NCI-H2196 treated with DMSO at 0.1 percent for 48 hours (cell line): ENCODE results near the gene DLX1.
A peak's percentile ranks its signal among the peaks of the same experiment; 100 is the strongest.

ENCODE experiments used
- DNase-seq: peaks from one replicate; lab custom pipeline; 2025; ENCODE audit not compliant: unreplicated experiment; lab: John Stamatoyannopoulos, UW

DLX1 gene

DNA sequence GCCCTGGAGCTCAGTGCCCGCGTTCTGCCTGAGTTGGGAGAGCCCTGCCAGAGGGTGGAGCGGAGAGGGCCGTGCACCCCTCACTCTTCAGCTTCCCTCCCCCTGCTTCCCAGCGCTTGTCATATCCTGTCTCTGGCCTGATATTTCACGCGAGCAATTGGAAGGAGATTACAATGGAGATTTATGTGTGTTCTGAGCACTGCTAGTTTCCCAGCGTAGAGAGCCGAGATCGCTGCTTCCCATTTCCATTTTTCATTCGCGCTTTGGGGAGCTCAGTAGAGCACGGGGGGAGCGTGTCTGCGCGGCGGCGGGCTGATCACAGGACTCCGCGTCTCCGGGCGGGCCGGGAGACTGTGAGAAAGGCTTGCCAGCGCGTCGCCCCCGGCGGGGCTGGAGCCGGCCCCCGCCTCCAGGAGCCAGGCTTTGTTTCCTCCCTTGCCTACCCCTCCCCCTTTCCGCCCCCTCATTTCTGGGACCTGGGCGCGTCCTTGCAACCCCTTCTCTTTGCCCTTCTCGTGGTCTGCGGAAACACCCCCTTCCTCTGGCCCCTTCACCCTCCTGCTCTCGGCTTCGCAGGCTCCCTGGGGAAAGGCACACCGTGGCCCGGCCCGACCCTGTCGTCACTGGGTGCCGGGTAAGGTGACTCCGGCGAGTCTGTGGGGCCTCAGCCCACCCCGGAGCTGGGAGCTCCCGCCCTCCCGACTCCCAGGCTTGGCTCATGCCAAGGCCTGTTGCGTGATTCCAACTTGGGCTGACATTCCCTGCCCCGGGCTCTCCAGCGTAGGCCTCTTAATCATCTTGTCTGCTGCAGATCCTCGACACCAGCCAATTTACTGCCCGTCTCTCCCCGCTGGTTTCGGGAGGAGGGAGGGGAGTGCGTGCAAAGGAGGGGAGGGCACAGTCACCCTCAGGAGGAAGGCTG is 11.6 kb downstream of the DLX1 start:
- no peak for DNase-seq

DNA sequence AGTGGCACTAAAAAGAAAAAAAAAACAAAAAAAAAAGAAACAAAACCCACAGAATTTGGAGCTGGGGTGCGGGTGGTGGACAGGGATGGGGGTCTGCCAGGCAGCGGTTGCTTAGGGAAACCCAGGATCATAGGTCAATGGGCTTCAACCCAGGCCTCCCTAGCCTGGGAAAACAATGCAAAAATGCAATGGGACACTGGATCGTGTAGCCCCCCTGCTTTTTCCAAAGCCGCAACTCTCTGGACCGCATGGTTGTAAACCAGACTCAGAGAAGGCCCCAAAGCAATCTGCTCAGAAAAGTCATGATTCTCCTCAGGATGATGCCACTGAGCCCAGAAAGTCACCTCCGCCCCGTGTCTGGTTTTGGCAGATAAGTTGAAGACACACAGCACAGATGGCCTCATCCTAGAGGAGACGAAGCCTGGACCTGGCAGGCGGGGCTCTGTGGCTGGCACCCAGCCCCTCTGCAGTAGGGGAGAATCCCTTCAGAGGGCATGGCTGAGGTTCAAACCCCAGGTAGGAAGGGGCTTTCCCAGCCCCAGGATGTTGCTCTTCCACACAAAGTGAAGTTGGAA is 12.3 kb downstream of the DLX1 start:
- no peak for DNase-seq

DNA sequence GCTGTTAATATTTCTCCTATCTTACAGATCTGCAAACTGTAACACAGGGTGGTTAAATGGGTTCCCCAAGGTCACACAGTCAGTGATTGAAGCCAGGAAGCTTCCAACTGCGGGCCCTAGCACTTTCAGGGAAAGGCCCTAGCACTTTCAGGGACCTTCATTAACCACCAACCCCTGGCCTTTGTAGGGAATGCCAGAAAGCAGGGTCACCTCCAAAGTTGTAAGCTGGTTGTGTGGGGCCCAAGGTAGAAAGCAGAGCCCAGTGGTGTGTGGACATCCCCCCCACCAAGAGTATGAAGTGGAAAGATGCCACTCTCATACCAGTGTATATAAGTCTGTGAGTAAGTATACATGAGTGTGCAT is 13.0 kb downstream of the DLX1 start:
- no peak for DNase-seq

DNA sequence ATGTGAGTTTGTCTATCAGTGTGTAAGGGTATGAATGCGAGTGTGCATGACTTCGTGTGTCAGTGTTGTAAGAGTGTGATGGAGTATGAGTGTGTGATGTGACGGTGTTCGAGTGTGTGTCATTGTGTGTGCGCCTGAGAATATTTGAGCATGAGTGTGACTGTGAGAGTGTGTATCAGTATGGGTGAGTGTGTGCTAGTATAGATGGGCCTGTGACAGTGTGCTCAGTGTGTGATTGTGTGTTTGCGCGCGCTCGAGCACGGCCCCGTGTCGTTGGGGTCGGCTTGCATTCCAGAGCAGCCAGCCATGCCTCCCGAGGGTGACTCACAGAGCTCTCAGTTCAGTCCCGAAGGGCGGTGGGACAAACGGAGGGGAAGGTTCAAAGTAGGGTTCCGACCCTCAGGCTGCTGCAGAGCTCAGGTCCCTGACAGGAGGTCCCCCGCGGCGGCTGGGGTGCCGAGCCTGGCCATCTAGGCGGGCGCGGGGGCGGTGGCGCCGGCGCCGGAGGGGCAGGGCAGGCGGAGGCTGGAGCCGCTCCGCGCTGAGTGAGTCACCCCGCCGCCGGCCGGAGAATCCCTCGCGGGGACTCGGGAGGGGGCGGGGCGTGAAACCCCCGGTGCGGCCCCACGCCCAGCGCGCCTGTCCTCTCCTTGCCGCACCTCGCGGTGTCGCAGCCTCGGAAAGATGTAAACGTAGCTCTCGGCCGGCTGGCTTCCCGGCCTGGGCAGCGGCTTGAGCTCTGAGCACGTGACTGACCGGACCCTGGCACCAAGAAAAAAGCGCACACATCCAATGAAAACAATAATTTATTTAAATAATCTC is 13.6 kb downstream of the DLX1 start:
- DNase-seq = no peak

DNA sequence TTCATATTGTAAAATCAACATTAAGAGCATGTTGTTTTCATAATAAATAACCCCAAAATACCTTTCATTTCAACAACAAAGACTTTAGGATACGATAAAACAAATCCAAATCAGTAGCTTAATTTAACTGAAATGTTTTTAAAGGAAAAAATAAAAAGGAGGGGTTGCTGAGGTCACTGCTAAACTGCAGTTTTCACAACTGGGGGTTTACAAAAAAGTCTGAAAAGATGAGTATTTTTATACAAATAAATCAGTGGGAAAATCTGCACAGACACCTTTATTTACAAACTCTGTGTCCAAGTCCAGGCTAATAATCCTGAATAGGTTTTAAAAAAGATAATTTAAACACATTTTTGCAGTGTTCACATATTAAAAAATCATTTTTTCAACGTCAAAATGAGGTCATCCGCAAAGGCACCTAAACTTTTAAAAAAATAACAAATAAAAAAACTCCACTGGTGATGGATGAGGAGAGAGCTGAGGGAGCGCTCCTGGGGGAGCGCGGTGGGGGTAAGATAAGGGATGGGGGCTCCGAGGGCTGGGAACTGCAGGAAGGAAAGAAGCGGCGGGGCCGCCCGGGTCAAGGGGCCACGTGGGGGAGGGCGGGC is 14.3 kb downstream of the DLX1 start:
- DNase-seq = no peak

DNA sequence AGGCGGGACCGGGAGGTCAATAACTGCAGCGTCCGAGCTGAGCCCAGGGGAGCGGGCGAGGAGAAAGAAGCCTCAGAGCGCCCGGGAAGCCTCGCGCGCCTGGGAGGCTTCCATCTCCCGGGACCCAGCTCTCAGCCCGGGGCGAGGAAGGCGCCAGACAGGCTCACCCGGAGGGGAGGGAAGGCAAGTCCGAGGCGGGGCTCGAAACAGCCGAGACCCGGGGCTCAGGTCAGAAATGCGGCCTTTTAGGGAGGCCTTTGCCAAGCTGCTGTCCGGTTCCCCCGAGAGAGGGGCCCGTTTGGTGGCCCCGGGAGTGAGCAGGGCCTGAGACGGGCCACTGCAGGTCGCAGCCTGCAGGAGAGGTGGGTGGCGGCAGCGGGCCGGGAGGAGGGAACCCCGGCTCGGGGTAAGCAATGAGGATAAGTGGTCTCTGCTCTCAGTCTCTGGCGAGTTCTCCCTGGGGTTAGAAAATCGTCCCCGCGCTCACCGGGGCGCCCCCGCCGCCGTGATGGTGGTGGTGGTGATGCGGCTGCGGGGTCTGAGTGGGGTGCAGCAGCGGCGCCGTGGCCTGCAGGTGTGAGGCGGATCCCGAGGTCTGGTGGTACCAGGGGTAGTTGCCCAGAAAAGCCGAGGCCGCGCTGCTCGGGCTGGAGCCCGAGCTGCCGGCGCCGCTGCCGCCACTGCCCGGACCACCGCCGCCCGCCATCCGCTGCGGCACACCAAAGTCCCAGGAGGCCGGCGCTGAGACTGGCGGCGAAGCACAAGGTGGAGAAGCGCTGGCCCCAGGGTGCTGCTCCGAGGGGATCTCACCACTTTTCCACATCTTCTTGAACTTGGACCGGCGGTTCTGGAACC is 15.0 kb downstream of the DLX1 start:
- no peak for DNase-seq

DNA sequence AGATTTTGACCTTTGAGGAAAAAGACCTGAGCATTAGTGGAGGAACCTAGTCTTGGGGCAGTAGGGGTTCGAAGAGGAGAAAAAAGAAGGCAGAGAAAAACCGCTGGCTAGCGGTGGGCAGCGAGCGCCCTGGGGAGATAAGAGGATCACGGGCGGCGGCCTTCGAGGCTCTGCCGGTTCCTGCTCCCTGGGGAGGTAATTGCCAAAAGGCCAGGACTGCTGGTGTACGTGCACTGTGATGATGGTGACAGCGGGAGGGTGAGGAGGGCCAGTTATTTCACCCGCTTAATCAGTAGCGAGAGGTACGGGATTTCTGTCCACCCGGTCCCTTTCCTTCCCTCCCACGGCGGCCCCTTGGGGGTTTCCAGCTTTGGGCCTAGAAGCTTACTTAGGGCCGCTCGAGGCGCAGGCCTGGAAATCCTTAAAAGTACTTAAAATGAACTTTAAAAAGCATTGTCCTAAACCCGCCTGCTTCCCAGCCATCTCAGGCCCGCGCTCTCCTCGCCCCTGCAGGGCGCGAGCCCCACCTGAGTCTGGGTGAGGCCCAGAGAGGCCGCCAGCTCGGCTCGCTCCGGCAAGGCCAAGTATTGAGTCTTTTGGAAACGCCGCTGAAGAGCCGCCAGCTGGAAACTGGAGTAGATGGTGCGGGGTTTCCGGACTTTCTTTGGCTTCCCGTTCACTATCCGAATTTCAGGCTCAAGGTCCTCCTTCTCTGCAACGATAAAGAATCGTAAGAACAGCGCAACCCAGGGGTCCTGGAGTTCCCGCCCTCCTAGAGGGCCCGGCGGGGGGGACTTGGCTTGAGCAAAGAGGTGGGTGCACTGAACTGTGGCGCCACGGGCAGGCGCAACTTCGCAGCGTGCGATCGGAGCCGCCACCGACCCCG is 15.9 kb downstream of the DLX1 start:
- DNase-seq = no peak

DNA sequence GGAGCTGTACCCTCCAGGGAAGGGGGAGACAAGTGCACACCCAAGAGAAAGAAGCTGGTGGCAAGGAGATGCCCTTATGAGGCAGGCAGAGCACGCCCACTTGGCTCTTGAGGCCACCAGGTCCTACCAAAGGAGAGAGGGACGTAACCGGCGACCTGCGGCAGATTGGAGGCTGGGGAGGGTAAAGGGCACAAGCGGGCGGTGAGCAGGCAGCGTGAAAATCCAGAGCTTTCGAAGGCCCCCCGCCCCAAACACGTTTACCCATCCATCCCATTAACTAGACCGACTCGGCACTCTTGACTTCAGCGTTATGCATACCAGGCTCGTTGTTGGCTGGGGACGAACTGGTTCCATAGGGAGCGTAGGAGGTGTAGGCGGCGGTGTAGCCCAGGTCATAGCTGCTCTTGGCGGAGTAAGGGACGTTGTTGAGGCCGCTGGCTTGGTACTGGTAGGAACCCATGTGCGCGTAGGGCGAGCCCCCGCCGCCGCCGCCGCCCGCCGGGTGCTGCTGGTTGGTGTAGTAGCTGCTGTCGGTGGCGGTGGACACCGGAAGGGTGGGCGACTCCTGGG is 16.6 kb downstream of the DLX1 start:
- DNase-seq = no peak

DNA sequence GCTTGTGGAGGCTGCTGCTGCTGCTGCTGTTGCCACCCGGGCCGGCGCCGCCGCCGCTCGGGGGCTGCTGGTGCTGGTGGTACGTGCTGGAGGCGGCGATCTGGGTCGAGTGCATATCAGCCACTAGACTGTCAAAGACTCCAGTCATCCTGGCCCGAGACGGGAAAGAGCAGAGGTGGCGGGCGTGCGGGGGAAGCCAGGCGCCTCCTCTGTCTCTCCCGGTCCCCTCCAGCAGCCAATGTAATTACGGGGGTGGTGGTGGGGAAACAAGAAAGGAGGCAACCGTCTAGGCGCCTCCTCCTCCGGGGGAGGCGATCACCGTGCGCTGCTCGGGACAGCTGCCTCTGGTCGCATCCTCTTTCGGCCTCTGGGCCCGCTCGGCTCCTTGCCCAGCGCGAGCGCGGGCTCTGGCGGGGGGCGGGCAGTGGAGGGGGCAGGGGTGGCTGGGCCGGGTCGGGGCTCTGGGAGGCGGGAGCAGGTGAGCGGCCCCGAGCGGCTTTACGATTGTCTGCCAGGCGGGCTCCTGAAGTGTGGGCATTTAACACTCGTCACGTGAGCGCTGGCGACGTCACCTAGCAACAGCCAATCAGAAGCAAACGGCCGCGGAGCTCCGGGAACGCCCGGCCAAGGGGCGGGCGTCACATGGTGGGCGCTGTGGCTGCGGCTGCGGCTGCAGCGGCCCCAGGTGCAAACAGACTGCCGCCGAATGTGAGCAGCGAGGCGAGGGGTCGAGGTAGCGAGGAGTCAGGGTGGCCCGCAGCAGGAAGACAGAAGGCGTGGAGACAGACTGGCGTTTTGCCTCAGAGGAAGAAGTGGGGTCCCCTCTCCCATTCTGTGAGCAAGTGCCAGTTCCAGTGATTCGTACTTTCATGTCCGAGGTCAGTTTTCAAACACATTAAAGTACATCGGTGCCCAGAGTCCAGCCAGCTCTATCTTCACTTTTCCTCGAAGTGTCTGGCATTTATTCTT is 17.4 kb downstream of the DLX1 start, which contains the start of gene DLX2:
TSS of gene DLX2 (minus strand) at position 510 of the 969 bp plus-strand sequence. CDS start at position 148, 362 bp downstream.
- DNase-seq = peak; percentile 91

DNA sequence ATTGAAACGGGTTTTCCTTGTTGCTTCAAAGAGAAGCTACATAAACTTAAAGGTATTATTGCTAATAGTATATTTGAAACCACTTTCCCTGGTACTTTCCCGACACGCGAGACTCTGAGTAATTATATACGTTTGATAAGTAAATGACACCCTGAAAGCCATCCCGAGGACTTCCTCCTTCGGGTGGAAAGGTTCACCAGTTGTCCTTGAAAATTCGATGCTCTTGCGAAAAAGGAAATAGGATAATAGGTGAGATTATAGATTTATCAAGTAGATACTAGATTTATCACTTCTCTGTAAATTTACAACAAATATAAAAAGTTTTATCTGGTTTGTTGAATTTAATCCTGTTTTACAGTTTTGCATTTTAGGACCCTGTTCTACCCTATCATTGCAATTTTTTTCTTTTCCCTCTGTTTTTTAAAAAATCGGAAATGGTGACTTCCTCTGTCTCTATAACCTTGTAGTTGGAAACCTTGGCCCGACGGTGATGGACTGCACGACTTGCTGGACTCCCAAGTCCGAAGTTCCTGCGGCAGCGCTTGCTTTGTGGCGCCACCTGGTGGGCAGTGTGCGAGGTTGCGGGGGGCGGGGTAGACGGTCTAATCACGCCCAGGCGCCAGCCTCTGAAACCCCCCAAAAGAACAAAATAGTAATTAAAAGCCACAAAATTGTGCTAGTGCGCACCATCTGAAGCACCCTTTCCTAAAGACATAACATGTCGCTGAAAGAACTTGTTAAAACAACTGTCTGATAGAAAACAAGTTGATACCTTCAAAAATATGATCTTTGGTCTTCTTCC is 18.4 kb downstream of the DLX1 start:
- peak; percentile 75 for DNase-seq

DNA sequence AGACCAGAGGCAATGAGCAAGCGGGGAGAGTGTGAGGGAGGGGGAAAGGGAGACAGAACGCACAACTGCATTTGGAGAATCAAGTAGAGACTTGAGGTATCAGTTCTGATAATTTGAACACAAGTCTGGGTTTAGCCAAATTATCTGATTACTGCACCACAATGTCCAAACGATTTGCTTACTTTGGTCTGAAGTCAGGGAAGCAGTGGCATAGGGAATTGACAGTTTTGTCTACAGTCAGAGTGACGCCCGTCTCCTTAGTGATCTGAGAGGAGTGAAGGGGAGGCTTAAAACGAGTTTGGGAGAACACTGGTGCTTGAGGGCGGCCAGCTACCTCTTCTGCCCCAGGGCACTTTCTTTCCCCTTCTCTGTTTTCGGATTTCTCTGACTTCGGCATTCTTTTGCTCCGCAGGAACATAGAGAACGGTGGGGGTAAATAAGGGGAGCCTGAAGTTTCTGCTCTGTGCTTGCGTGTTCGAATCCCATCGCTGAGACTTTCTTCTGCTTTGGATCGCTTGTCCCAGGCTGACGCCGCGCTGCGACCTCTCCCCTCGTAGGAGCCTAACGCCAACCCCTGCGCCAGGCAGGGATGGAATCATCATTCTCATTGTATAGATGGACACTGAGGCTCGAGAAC is 20.3 kb downstream of the DLX1 start:
- no peak for DNase-seq

DNA sequence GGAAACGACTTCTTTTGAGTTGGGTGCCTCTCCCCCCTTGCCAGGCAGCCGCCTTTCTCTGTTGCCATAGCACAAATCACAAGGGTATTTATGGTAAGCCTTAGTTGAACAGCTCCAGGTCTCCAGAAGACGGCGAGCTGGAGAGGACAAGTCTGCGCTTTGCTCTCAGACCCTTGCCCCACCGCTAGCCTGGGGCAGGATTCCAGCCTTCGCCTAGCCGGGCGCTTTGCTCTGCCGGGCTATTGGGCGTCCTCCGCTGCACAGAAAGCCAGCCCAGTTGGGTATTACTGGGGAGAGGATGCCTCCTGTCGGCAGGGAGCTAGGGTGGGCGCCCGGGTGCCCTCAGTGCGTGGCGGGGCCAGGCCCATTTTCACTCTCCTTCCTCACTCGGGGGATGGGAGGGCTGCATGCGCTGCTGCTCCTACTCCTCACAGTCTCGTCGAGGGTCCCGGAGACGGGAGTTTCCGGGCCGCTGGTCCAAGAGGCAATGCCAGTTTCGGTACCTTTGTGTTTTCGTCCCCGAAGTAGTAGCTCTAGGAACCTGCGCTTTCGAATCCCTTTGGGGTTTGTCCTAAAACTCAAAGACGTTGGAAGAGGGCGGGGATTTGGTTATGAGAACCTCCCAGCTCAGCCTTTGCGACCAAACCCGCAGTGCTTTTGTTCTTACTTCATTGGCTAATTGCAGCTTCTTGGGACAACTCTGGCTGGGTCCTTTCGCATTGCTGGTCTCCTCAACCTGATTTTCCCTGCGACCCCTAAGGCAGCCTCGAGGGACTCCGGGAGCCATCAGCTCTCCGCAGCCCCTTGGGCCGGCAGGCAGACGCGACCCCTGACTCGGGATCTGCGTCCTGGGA is 21.0 kb downstream of the DLX1 start:
- DNase-seq = no peak

DNA sequence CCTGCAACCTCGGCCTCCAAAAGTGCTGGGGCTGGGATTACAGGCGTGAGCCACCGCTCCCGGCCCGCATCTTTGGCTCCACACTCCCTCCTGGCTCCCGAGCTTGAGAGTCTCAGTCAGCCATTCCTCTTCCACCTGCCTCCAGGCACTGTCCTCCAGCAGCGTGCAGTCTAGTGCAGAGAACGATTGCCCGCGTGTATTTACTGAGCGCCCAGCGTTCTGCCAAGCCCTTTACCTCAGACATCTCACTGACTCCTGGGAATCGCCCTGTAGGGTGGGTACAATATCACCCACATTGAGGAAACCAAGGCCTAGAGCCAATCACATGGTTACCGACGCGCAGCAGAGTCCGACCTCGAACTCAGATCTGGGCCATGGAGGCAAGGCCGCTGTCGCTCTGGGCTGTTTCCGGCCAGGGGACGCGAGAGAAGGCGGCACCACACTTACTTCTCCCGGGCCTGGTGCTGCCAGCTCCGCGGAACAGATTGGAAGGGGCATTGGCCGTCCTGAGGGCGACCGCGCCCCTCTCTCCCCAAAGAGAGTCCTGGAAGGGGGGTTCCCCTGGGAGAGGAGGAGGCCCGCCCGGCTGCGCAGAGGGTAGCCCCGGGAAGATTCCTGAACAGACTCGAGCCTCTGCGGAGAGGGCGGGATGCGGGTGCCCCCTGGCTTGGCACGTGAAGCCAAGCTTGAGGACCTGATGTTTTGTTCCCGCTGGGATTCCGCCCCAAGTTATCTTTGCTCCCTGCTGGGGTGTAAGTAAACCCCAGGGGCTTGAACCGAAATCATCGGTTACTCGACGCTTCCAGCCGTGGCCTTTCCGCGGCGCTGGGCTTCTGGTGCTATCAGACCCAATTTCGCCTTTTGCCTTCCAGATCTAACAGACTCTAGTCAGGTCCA is 22.6 kb downstream of the DLX1 start:
- no peak for DNase-seq

DNA sequence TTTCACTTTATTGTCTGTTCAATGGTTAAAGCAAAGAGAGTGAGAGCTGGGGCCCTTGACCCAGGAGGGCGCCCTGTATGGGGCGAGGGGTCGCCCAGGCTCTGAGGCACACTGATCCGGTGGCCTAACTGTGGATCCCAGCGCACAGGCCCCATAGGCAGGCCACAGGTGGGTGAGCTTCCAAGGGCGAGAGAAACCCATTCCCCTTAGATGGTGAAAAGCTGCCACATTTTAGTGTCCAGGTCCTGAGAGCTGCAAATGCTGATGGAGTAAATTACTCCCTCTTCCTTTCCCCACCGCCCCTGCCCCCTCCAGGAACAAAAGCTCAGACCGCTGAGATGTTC is 23.3 kb downstream of the DLX1 start:
- no peak for DNase-seq
